ENCODE data around the gene FNBP1L. TPM values are rescaled to one million over a fixed set of nuclear protein-coding genes. Genes with fewer than 3 reads are reported as not detected.

Gene FNBP1L
- total RNA-seq, 1 experiment from 2014 or later, result 119 TPM

- Mint-ChIP-seq H3K27ac (peak overlapping the region in 1 of 3 experiments; percentile 21; a peak in 2 of 7 replicates), H3K4me1 (no peaks in the 10 kb centered on the region; a peak in 1 of 4 replicates), H3K4me3 (no peak overlapping the region), H3K27me3 (ENCODE audit: low read depth) (no peaks in the 10 kb centered on the region), H3K36me3 (ENCODE audit: insufficient read depth in 1 of 3, low read depth in 3 of 3) (peaks cover 10 to 43% (median 31%) of the 10 kb centered on the region in 3 experiments; a peak in 6 of 7 replicates), H3K9me3 (no peaks in the 10 kb centered on the region)
- Histone ChIP-seq H2AK5ac (ENCODE audit: insufficient read length, low read length) (no peak overlapping the region), H4K8ac (replicated peaks; ENCODE audit: insufficient read length, low read depth, low read length) (no peak overlapping the region), H3K23me2 (ENCODE audit: insufficient read length, low read depth, low read length, poor library complexity, severe bottlenecking) (no peaks in the 10 kb centered on the region), H3K79me1 (ENCODE audit: insufficient read depth, low read depth, low read length, poor library complexity, severe bottlenecking) (no peaks in the 10 kb centered on the region), H4K20me1 (ENCODE audit: control insufficient read depth, insufficient read depth, insufficient read length) (no peaks in the 10 kb centered on the region), H3K4me1 (ENCODE audit: insufficient read depth, low read length) (no peaks in the 10 kb centered on the region), H3K23ac (ENCODE audit: insufficient read length, low read depth, low read length) (no peak overlapping the region), H3K4me2 (ENCODE audit: insufficient read depth, insufficient read length, low read length) (no peak overlapping the region), H3K56ac (ENCODE audit: insufficient read length, low read depth, low read length) (no peak overlapping the region), H3K27ac (ENCODE audit: insufficient read length, low read depth, low read length) (no peak overlapping the region), H2BK15ac (ENCODE audit: low read depth, low read length) (no peak overlapping the region), H3K9me3 (ENCODE audit: control insufficient read depth, low read depth, low read length) (no peaks in the 10 kb centered on the region), H2BK12ac (ENCODE audit: insufficient read length, low read depth, low read length) (no peak overlapping the region), H3K79me2 (ENCODE audit: insufficient read depth, low read length) (no peaks in the 10 kb centered on the region), H4K91ac (ENCODE audit: insufficient read length, low read depth, low read length) (no peak overlapping the region), H2BK120ac (ENCODE audit: low read depth, low read length, poor library complexity, severe bottlenecking) (no peak overlapping the region), H2BK20ac (ENCODE audit: low read depth, low read length, poor library complexity, severe bottlenecking) (no peak overlapping the region), H3T11ph (ENCODE audit: low read length) (no peak overlapping the region), H3K14ac (ENCODE audit: insufficient read depth, low read length) (no peak overlapping the region), H2AFZ (ENCODE audit: low read length) (no peak overlapping the region), H3K9ac (ENCODE audit: extremely low read depth, insufficient read length, low read length) (no peak overlapping the region), H4K5ac (ENCODE audit: insufficient read length, low read depth, low read length) (no peak overlapping the region), H2BK5ac (ENCODE audit: insufficient read length, low read length) (no peak overlapping the region), H3K18ac (ENCODE audit: insufficient read length, low read depth, low read length) (no peak overlapping the region), H3K27me3 (ENCODE audit: insufficient read depth, low read length) (no peaks in the 10 kb centered on the region), H3K4ac (ENCODE audit: low read depth, low read length) (no peak overlapping the region)
- TF ChIP-seq CTCF (conservative IDR thresholded peaks at IDR 0.05), result no peak
- no peak for DNase-seq
These were observed 89.5 kb downstream of the FNBP1L start for GRCh38 chr1:93537396-93537795.
